Measurements from ENCODE around the gene ZNF674.
A peak's percentile ranks its signal among the peaks of the same experiment; 100 is the strongest.
"Not testable (repeated sequence)": the region's sequence is repeated elsewhere in the genome, so short reads cannot be mapped to it uniquely, and the experiment has no call there.

The ZNF674 gene

DNA sequence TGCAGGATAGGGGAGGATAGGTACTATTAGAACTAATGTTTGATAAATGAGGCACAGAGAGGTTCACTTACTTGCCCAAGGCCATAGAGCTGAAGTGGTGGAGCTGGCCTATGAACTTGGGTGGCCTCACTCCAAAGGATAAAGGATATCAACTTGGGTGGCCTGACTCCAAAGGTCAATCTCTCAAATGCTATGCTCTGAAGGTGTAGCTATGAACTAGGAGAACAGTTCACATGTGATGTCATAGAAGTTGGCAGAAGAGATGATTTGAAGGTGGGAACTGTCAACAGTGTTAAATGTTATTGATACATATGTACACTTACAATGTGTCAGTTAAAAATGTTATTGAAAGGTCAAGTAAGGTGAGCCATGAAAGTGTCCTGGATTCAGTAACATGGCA is 22.2 kb upstream of the ZNF674 start:
- no peak for DNase-seq

- DNase-seq: peak in 1 of 2 donors; percentile 41
Measured at GRCh38 chrX:46561824-46562657, 16.8 kb upstream of the ZNF674 start.

DNA sequence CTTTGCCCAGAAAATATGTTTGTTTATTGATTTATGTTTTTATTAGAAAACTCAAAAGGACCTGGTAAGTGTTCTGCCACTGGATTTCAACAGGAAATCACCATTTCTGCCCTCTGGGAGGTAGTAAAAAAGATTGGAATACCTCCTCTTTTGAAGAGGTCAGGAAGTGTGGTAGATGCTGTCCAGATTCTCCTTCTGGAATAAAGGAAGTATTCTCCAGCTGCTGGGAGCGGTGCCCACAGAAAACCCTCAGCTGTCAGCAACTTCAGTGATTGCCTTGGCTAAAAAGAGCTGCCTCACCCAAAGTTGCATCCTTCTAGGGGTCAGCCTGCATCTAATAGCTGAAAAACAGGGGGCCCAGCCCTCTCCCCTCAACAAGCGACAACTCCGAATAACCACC is 13.8 kb upstream of the ZNF674 start:
- no peak for DNase-seq

DNA sequence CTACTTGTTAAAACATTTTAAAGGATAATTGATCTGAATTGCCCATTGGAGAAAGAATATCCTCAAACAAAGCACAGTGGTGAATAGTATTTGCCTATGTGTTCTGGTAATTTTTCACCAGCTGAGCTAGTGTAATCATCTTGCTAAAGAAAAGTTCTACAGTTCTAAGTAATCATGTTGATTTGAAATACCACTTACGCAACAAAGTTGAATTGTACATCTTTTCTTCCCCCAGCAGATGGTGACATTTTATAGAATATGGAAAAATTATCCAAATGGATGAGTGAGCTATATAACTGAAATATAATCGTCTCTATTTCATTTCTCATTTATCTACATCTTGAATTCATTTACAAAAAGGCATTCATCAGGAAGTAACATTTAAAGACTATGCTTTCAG is 9.7 kb upstream of the ZNF674 start:
- peak; percentile 28 to 71 for DNase-seq

GRCh38 chrX:46553935-46554334 is 8.7 kb upstream of the ZNF674 start:
- no peak for DNase-seq

DNA sequence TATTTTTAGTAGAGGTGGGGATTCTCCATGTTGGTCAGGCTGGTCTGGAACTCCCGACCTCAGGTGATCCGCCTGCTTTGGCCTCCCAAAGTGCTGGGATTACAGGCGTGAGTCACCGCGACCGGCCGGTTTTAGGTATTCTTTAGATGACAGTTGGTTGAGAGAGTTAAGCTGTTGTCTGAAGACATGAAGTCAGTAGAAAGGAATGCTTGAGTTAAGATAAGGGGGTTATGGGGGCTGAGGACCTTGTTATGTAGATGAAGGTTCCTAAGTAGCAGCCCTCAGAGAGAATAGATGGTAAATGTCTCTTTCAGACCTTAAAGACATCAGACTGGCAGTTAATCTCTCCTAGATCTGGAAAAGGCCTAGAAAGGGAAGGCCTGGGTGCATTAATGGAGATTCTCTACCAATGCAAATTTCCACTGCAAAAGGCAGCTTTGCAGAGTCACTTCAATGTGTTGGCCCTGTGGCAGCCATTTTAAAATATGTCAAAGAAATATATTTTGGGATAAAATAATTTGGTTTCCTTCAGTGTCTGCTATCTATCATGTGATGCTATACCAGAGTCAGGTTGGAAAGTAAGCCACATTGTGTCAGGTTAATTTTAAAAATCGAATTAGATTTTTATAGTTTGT is 6.4 kb upstream of the ZNF674 start:
- DNase-seq: no peak

GRCh38 chrX:46549914-46550313 is 4.7 kb upstream of the ZNF674 start:
- DNase-seq: no peak

- no peak for DNase-seq
Measured at GRCh38 chrX:46547857-46548256, 2.6 kb upstream of the ZNF674 start.

DNA sequence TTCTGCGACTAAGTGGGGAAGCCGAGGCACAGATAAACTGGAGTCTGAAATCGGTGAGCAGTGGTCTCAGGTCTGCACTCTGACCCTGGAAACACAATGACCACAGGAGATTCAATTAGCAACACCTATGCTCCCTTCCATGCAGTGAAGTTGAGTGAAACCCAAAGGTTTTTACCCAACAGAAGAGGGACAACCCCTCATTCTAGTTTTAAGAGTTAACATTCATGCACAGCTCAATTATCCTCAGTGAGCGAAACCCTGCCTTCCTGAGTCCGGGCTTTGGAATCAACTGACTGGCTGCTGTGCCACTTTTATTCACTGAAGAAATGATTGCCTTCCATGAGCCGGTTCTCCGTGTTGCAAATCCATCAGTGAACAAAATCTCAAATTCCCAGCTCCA is 694 bp downstream of the ZNF674 start:
- not testable (repeated sequence) for DNase-seq

DNA sequence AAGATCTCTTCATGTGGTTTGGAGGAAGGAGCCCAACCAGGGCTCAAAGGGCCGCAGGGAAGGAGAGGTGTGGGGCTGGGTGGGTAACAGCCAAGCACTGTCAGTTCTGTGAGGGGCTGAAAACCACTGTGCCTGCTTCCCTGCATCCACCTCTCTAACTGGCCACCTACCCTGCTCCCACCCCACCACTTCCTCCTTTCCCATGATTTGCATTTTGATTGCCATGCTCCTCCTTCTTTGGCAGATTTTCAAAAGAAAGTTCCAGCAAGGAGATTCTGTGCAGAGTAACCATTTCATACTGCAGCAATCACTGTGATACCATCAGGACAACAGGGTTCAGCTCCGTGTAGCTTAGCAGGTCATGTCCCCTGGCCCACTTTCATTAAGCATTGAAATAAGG is 1.8 kb downstream of the ZNF674 start:
- DNase-seq: no peak

- no peak for DNase-seq
Measured at GRCh38 chrX:46531442-46531841, 13.8 kb downstream of the ZNF674 start.

GRCh38 chrX:46530404-46530908 is 14.8 kb downstream of the ZNF674 start:
- not testable (repeated sequence) for DNase-seq

DNA sequence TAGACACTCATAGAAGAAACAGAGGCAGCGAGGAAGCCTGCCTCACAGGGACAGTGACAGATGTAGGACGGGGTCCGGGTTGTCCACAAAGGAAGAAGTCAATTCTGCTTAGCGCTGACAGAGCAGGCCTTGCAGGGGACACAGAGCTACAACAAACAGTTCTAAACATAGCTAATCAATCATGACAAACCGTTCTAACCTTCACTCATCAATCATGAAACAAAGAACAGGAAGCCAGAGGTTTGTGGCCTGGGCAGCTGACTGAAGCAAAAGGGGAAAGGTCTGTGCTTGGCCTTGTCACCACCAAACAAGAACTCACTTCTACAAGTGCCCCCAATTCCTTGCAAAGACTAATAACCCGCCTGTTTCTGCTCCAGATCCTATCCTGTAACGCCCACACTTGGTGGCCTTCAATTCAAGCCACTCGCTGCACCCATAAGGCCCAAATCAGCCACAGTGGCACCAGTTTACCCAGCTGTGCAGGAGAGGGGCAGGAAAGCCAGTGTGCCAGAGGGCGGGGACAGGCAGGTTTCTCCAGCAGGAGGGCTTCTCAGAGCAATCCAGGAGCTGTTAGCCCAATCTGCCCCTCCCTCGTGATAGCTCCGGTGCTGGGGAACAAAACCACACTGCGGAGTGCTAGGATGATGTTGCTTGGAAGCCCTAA is 15.3 kb downstream of the ZNF674 start:
- not testable (repeated sequence) for DNase-seq

DNA sequence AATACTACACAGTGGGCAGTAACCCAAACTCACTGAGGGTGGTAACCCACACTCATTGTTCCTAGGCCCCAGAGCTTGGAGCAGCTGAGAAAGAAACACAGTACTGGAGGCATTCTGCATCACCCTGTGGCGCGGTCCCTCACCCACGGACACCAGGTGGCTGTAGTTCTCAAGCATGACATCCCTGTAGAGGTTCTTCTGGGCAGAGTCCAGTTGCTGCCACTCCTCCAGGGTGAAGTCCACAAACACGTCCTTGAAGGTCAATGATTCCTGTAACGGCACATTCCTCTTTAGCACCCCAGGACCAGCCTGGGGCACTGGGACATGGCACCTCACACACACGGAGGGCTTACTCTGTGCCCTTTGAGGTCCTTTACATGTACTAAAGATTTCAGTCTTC is 16.6 kb downstream of the ZNF674 start:
- not testable (repeated sequence) for DNase-seq

DNA sequence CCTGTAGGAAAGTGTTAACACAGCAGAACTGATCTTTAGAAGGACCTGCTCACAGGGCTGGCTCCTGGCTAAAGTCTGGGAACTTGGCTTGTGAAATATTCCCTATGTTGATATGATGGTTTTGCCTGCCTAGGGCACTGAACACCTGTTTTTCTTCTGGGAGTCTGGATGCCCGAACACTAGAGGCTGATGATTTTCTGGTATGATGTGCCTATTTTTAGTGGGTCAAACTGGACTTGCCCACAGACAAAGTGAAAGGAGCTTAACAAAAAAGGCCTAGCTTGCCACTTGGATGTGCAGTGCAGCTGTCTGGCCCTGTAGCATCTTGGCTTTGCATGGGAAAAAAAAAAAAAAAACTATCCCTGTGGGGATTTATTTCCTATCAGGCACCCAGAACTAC is 39.1 kb downstream of the ZNF674 start:
- no peak for DNase-seq

GRCh38 chrX:46502848-46503247 is 42.4 kb downstream of the ZNF674 start:
- no peak for DNase-seq

GRCh38 chrX:46500054-46500453 is 45.2 kb downstream of the ZNF674 start:
- no peak for DNase-seq

- DNase-seq: no peak
Measured at GRCh38 chrX:46488712-46489111, 56.5 kb downstream of the ZNF674 start.

DNA sequence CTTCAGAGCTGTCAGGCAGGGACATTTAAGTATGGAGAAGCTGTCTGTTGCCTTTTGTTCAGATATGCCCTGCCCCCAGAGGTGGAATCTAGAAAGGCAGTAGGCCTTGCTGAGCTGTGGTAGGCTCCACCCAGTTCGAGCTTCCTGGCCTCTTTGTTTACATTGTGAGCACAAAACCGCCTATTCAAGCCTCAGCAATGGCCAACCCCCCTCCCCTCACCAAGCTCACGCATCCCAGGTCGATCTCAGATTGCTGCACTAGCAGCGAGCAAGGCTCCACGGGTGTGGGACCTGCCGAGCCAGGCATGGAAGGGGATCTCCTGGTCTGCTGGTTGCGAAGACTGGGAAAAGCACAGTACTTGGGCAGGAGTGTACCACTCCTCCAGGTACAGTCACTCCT is 59.3 kb downstream of the ZNF674 start:
- no peak for DNase-seq

DNA sequence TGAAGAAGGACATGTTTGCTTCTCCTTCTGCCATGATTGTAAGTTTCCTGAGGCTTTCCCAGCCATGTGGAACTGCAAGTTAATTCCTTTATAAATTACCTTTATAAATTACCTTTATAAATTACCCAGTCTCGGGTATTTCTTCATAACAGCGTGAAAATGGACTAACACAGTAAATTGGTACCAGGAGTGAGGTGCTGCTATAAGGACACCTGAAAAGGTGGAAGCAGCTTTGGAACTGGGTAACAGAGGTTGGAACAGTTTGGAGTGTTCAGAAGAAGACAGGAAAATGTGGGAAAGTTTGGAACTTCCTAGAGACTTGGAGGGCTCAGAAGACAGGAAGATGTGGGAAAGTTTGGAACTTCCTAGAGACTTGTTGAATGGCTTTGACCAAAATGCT is 66.6 kb downstream of the ZNF674 start:
- not testable (repeated sequence) for DNase-seq

GRCh38 chrX:46477435-46477834 is 67.8 kb downstream of the ZNF674 start:
- DNase-seq: peak in 1 of 2 donors; percentile 4

DNA sequence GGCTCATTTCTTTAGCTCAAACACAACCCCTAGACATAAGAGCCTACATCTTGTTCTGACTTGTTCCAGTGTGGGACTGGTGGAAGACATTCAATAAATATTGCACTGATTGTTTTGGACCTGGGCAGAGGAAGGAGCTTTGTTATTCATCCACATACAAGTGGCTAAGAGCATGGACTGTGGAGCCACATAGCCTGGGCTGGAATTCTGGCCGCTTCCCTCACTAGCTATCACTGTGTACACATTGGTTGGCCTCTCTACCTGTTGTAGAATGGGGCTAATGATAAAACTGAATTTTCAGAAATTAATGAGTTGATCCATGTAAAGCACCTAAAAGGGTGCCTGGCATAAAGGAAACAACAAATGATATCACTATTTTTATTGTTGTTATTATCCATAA is 80.0 kb downstream of the ZNF674 start:
- no peak for DNase-seq

- no peak for DNase-seq
Measured at GRCh38 chrX:46463682-46464081, 81.5 kb downstream of the ZNF674 start.
